ENCODE measurements around the gene EFCAB6.

The EFCAB6 gene

GRCh38 chr22:43570531-43571165 is 241.5 kb downstream of the EFCAB6 start:
- FAIRE-seq = no peak
- TF ChIP-seq TAF1 (IDR thresholded peaks at IDR 0.05; ENCODE audit: low read depth, low read length) (no peak), PAX5 (IDR thresholded peaks at IDR 0.05; ENCODE audit: insufficient read depth, low read length, severe bottlenecking) (no peak), POLR2A (IDR thresholded peaks at IDR 0.05; ENCODE audit: low read depth, low read length) (no peak), POU2F2 (IDR thresholded peaks at IDR 0.05; ENCODE audit: low read depth, low read length) (no peak), SPI1 (IDR thresholded peaks at IDR 0.05; ENCODE audit: low read depth, low read length) (no peak), POLR2AphosphoS5 (IDR thresholded peaks at IDR 0.05; ENCODE audit: low read depth, low read length) (no peak)
- no peak for DNase-seq (ENCODE audit: insufficient read length, low spot score)

GRCh38 chr22:43569111-43569510 is 243.0 kb downstream of the EFCAB6 start:
- FAIRE-seq (no peak), DNase-seq (ENCODE audit: insufficient read length, low spot score) (no peak)
- TF ChIP-seq POLR2A (IDR thresholded peaks at IDR 0.05; ENCODE audit: low read depth, low read length) = no peak
- no peak for TF ChIP-seq POU2F2 (IDR thresholded peaks at IDR 0.05; ENCODE audit: low read depth, low read length)
- no peak for TF ChIP-seq TAF1 (IDR thresholded peaks at IDR 0.05; ENCODE audit: low read depth, low read length)
- no peak for TF ChIP-seq POLR2AphosphoS5 (IDR thresholded peaks at IDR 0.05; ENCODE audit: low read depth, low read length)
- no peak for TF ChIP-seq SPI1 (IDR thresholded peaks at IDR 0.05; ENCODE audit: low read depth, low read length)
- TF ChIP-seq PAX5 (IDR thresholded peaks at IDR 0.05; ENCODE audit: insufficient read depth, low read length, severe bottlenecking) = no peak

- no peak for TF ChIP-seq TAF1 (IDR thresholded peaks at IDR 0.05; ENCODE audit: low read depth, low read length)
- TF ChIP-seq POLR2AphosphoS5 (IDR thresholded peaks at IDR 0.05; ENCODE audit: low read depth, low read length) = no peak
- no peak for TF ChIP-seq POU2F2 (IDR thresholded peaks at IDR 0.05; ENCODE audit: low read depth, low read length)
- no peak for TF ChIP-seq SPI1 (IDR thresholded peaks at IDR 0.05; ENCODE audit: low read depth, low read length)
- no peak for TF ChIP-seq PAX5 (IDR thresholded peaks at IDR 0.05; ENCODE audit: insufficient read depth, low read length, severe bottlenecking)
- no peak for TF ChIP-seq POLR2A (IDR thresholded peaks at IDR 0.05; ENCODE audit: low read depth, low read length)
- DNase-seq (ENCODE audit: insufficient read length, low spot score) = no peak
- FAIRE-seq = no peak
Measured at GRCh38 chr22:43567691-43568324, 244.3 kb downstream of the EFCAB6 start.

- TF ChIP-seq TAF1 (IDR thresholded peaks at IDR 0.05; ENCODE audit: low read depth, low read length) (no peak), POLR2A (IDR thresholded peaks at IDR 0.05; ENCODE audit: low read depth, low read length) (no peak), SPI1 (IDR thresholded peaks at IDR 0.05; ENCODE audit: low read depth, low read length) (no peak), POU2F2 (IDR thresholded peaks at IDR 0.05; ENCODE audit: low read depth, low read length) (no peak), POLR2AphosphoS5 (IDR thresholded peaks at IDR 0.05; ENCODE audit: low read depth, low read length) (no peak), PAX5 (IDR thresholded peaks at IDR 0.05; ENCODE audit: insufficient read depth, low read length, severe bottlenecking) (no peak)
- DNase-seq (ENCODE audit: insufficient read length, low spot score) = no peak
- no peak for FAIRE-seq
Measured at GRCh38 chr22:43566561-43567332, 245.4 kb downstream of the EFCAB6 start.

- DNase-seq (ENCODE audit: insufficient read length, low spot score) = no peak
- FAIRE-seq = no peak
- no peak for TF ChIP-seq POLR2A (IDR thresholded peaks at IDR 0.05; ENCODE audit: low read depth, low read length)
- TF ChIP-seq POLR2AphosphoS5 (IDR thresholded peaks at IDR 0.05; ENCODE audit: low read depth, low read length) = no peak
- no peak for TF ChIP-seq PAX5 (IDR thresholded peaks at IDR 0.05; ENCODE audit: insufficient read depth, low read length, severe bottlenecking)
- TF ChIP-seq TAF1 (IDR thresholded peaks at IDR 0.05; ENCODE audit: low read depth, low read length) = no peak
- no peak for TF ChIP-seq SPI1 (IDR thresholded peaks at IDR 0.05; ENCODE audit: low read depth, low read length)
- TF ChIP-seq POU2F2 (IDR thresholded peaks at IDR 0.05; ENCODE audit: low read depth, low read length) = no peak
Measured at GRCh38 chr22:43566021-43566420, 246.1 kb downstream of the EFCAB6 start.

- no peak for FAIRE-seq
Measured at GRCh38 chr22:43564859-43565258, 247.2 kb downstream of the EFCAB6 start.

GRCh38 chr22:43563571-43563970 is 248.5 kb downstream of the EFCAB6 start:
- no peak for FAIRE-seq
- DNase-seq (ENCODE audit: insufficient read length, low spot score) = no peak
- TF ChIP-seq TAF1 (IDR thresholded peaks at IDR 0.05; ENCODE audit: low read depth, low read length) (no peak), POLR2AphosphoS5 (IDR thresholded peaks at IDR 0.05; ENCODE audit: low read depth, low read length) (no peak)

More at GRCh38 chr22:43564859-43565258, 247.2 kb downstream of the EFCAB6 start:
- no peak for DNase-seq (ENCODE audit: insufficient read length, low spot score)
- TF ChIP-seq POLR2AphosphoS5 (IDR thresholded peaks at IDR 0.05; ENCODE audit: low read depth, low read length) (no peak), SPI1 (IDR thresholded peaks at IDR 0.05; ENCODE audit: low read depth, low read length) (no peak), TAF1 (IDR thresholded peaks at IDR 0.05; ENCODE audit: low read depth, low read length) (no peak), PAX5 (IDR thresholded peaks at IDR 0.05; ENCODE audit: insufficient read depth, low read length, severe bottlenecking) (no peak), POLR2A (IDR thresholded peaks at IDR 0.05; ENCODE audit: low read depth, low read length) (no peak), POU2F2 (IDR thresholded peaks at IDR 0.05; ENCODE audit: low read depth, low read length) (no peak)

- DNase-seq (ENCODE audit: insufficient read length, low spot score) = no peak
- TF ChIP-seq POLR2AphosphoS5 (IDR thresholded peaks at IDR 0.05; ENCODE audit: low read depth, low read length) (no peak), SPI1 (IDR thresholded peaks at IDR 0.05; ENCODE audit: low read depth, low read length) (no peak), POLR2A (IDR thresholded peaks at IDR 0.05; ENCODE audit: low read depth, low read length) (no peak), PAX5 (IDR thresholded peaks at IDR 0.05; ENCODE audit: insufficient read depth, low read length, severe bottlenecking) (no peak), POU2F2 (IDR thresholded peaks at IDR 0.05; ENCODE audit: low read depth, low read length) (no peak), TAF1 (IDR thresholded peaks at IDR 0.05; ENCODE audit: low read depth, low read length) (no peak)
- no peak for FAIRE-seq
Measured at GRCh38 chr22:43562843-43563242, 249.3 kb downstream of the EFCAB6 start.

All from GM12891 (cell line).